Peyer's patch (tissue), 4 donors: Measurements from ENCODE around the gene NACC2. TPM values are rescaled to one million over a fixed set of nuclear protein-coding genes. Genes with fewer than 3 reads are reported as not detected.
A peak's percentile ranks its signal among the peaks of the same experiment; 100 is the strongest.

Experiments used
- DNase-seq, 3 donors: peaks; one replicate each; pipeline ENCODE4 v3.0.0-alpha.2; 2017 to 2019
- H3K27ac ChIP-seq, 4 donors: fragments of 200-600 bp; sonication (generic); one replicate each; pipeline ENCODE4 v1.5.1; 2016 to 2019
- H3K27me3 ChIP-seq, 2 donors: fragments of 200-600 bp; sonication (generic); one replicate each; pipeline ENCODE4 v1.5.1; 2019
- H3K36me3 ChIP-seq, 3 donors: fragments of 200-600 bp; sonication (generic); one replicate each; pipeline ENCODE4 v1.5.1; 2016 to 2019
- H3K4me1 ChIP-seq, 4 donors: fragments of 200-600 bp; sonication (generic); one replicate each; pipeline ENCODE4 v1.5.1; 2016 to 2019
- H3K4me3 ChIP-seq, 4 donors: fragments of 200-600 bp; sonication (generic); 1 replicate in 3 of 4; 2 replicates in 1 of 4; pipeline ENCODE4 v1.5.1; 2016 to 2019; ENCODE audit warnings: mild to moderate bottlenecking in 1 of 4
- H3K9me3 ChIP-seq, 4 donors: fragments of 200-600 bp; sonication (generic); one replicate each; pipeline ENCODE4 v1.5.1; 2016 to 2019; ENCODE audit warnings: mild to moderate bottlenecking in 1 of 4
- POLR2A ChIP-seq, 2 donors: fragments of 450-650 bp; IDR thresholded peaks; one replicate each; pipeline ENCODE4 v1.5.1; 2017; ENCODE audit warnings: antibody characterized with exemption in 2 of 2, mild to moderate bottlenecking in 2 of 2, moderate library complexity in 2 of 2
- total RNA-seq, 4 donors: library from RNA; depleted of rRNA; stranded (reverse); fragments of >200 nt; gene quantifications; one replicate each; pipeline ENCODE4 v1.1.0, GENCODE V29; 2016
- TF ChIP-seq, protein P1 (sequence below), 6 experiments: fragments of 450-650 bp in 4 of 6; fragments of 200-600 bp in 2 of 6; sonication (generic) in 1 of 6; IDR thresholded peaks; one replicate each; pipeline ENCODE4 v1.5.1; 2017 to 2019; ENCODE audit warnings: antibody characterized with exemption in 6 of 6, mild to moderate bottlenecking in 3 of 6, moderate library complexity in 1 of 6

Gene NACC2
- total RNA-seq, 4 donors from 2014 or later: 8.3 to 24.3 (median 23.1) TPM

DNA sequence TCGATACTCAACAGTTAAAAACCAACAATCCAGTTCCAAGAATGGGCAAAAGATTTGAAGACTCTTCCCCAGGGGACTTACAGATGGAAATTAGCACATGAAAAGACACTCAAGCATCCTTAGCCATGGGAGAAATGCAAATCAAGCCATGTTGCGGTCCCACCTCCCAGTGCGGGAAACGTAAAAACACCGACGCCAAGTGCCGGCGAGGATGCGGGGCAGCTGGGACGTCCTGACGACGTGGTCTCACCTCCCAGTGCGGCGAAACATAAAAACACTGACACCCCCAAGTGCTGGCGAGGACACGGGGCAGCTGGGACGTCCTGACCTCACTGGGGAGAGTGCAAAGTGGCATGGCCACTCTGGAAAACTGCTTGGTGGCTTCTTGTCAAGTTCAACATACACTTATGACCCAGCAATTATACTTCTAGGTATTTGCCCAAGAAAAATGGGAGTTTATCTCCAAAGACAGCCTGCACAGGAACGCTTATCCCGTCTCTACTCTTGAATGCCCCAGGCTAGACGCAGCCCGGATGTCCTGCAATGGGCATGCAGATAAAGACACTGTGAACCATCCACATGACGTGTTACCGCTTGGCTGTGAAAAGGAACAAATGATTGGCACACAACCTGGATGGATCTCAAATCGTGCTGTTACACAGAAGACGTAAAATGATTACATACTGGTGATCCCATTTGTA lies 73.8 kb downstream of the NACC2 start:
- H3K27me3 ChIP-seq: no peaks in the 10 kb centered on the region
- no peak overlapping the region for H3K27ac ChIP-seq
- H3K9me3 ChIP-seq: no peaks in the 10 kb centered on the region
- TF ChIP-seq, protein P1, sequence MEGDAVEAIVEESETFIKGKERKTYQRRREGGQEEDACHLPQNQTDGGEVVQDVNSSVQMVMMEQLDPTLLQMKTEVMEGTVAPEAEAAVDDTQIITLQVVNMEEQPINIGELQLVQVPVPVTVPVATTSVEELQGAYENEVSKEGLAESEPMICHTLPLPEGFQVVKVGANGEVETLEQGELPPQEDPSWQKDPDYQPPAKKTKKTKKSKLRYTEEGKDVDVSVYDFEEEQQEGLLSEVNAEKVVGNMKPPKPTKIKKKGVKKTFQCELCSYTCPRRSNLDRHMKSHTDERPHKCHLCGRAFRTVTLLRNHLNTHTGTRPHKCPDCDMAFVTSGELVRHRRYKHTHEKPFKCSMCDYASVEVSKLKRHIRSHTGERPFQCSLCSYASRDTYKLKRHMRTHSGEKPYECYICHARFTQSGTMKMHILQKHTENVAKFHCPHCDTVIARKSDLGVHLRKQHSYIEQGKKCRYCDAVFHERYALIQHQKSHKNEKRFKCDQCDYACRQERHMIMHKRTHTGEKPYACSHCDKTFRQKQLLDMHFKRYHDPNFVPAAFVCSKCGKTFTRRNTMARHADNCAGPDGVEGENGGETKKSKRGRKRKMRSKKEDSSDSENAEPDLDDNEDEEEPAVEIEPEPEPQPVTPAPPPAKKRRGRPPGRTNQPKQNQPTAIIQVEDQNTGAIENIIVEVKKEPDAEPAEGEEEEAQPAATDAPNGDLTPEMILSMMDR (IDR thresholded peaks at IDR 0.05): no peak
- no peak for TF ChIP-seq POLR2A (IDR thresholded peaks at IDR 0.05)
- H3K36me3 ChIP-seq: peaks cover 0 to 5% (median 0%) of the 10 kb centered on the region in 3 donors
- no peak for DNase-seq
- H3K4me3 ChIP-seq: no peak overlapping the region
- no peaks in the 10 kb centered on the region for H3K4me1 ChIP-seq

DNA sequence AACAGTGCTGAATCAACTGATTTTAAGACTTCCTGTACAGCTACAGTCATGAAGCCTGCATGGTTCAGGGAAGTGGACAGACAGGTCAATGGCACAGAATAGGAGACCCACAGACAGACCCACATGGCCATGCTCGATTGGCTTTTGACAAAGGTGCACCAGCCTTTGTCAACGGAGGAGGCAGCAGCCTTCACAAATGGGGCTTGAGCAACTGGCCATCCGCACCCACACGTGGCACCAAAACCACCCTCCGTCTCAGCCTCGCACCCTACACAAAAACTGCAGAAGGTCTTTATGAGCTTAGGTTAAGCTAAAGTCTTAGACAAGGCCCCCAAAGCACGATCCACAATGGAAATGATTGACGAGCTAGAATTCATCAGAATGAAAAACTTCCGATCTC lies 74.4 kb downstream of the NACC2 start:
- Histone ChIP-seq H3K4me1 (no peaks in the 10 kb centered on the region), H3K4me3 (no peak overlapping the region), H3K9me3 (no peaks in the 10 kb centered on the region), H3K36me3 (peaks cover 0 to 5% (median 0%) of the 10 kb centered on the region in 3 donors), H3K27me3 (no peaks in the 10 kb centered on the region), H3K27ac (no peak overlapping the region)
- TF ChIP-seq, protein P1 (IDR thresholded peaks at IDR 0.05): no peak
- TF ChIP-seq POLR2A (IDR thresholded peaks at IDR 0.05): no peak
- DNase-seq: no peak

DNA sequence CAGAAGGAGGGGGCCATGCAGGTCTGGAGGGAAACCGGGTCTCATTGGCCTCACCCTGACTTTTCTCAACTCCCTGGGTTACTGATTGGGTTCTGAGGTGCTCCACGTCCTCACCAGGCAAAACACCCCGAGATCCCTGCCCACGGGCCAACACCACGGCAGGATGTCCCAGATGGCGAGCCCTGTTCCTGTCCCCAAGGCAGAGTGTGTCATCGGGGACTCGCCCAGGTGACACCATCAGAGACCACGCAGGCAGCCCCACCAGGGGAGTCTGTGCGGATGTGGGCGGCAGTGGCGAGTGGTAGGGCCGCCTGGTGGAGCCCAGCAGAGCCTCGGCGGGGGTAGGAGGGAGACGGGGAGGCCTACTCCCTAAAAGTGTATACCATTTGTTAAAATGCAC lies 74.9 kb downstream of the NACC2 start:
- no peak for TF ChIP-seq POLR2A (IDR thresholded peaks at IDR 0.05)
- TF ChIP-seq, protein P1 (IDR thresholded peaks at IDR 0.05): no peak
- no peak for DNase-seq
- no peak overlapping the region for H3K4me3 ChIP-seq

DNA sequence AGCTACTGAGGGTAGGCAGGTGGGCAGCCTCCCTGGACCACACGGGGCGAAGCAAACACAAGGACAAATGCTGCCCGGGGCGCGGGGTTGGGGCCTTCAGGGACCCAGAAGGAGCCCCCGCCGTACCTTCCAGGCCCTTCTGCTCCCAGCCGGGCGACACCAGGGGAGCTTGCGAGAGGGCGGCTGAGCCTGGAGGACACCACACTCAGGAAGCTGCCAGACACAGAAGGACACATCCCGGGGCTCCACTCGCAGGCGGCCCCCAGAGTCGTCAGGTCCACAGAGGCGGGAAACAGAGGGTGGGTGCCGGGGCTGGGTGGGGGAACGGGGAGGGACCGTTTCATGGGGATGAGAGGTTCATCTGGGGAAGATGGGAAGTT lies 75.4 kb downstream of the NACC2 start:
- H3K36me3 ChIP-seq: peaks cover 0 to 5% (median 0%) of the 10 kb centered on the region in 3 donors
- H3K27me3 ChIP-seq: no peaks in the 10 kb centered on the region
- no peak overlapping the region for H3K4me3 ChIP-seq
- no peaks in the 10 kb centered on the region for H3K4me1 ChIP-seq
- peak in 2 of 3 donors; percentile 33 to 43 for DNase-seq
- TF ChIP-seq POLR2A (IDR thresholded peaks at IDR 0.05): no peak
- TF ChIP-seq, protein P1 (IDR thresholded peaks at IDR 0.05): no peak
- no peak overlapping the region for H3K27ac ChIP-seq
- H3K9me3 ChIP-seq: no peaks in the 10 kb centered on the region

More for the DNA sequence above, 74.9 kb downstream of the NACC2 start:
- Histone ChIP-seq H3K9me3 (no peaks in the 10 kb centered on the region), H3K4me1 (no peaks in the 10 kb centered on the region), H3K27ac (no peak overlapping the region), H3K27me3 (no peaks in the 10 kb centered on the region), H3K36me3 (peaks cover 0 to 5% (median 0%) of the 10 kb centered on the region in 3 donors)

DNA sequence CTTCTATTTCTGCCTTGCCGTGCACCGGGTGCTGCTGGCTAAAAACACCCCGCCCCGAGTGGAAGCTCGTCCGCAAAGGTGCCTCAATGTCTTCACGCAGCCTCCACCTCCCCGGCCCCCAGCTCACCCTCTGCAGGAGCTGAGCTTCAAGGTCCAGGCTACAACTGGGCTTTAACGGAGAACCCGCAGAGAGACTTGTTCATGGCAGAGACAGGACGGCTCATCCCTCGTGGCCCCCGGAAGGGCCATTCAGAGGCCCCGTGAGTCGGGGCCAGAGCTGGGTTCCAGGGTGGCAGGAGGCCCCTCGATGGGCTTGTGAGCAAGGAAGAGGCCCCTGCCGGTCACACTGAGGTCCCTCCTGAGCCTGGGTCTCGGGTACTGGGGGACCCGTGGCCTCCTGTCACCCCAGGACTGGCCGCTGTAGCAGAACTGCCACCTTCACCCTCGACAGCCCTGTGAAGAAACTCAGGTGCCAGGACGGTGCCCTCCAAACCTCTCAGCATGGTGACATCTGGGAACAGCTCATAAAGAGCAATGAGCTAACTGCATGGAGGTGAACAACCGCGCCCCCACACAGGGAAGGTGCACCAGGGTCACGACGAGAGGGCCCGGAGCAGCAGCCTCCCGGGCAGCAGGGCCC lies 75.9 kb downstream of the NACC2 start:
- H3K4me1 ChIP-seq: no peaks in the 10 kb centered on the region
- H3K9me3 ChIP-seq: no peaks in the 10 kb centered on the region
- peak in 1 of 3 donors; percentile 34 for DNase-seq
- no peak overlapping the region for H3K27ac ChIP-seq
- TF ChIP-seq, protein P1 (IDR thresholded peaks at IDR 0.05): no peak
- peaks cover 0 to 5% (median 0%) of the 10 kb centered on the region in 3 donors for H3K36me3 ChIP-seq
- no peak overlapping the region for H3K4me3 ChIP-seq
- no peaks in the 10 kb centered on the region for H3K27me3 ChIP-seq
